K562 (cell line): Measurements from ENCODE around the gene ZBTB47. TPM values are rescaled to one million over a fixed set of nuclear protein-coding genes. Genes with fewer than 3 reads are reported as not detected.

Experiments used
- ATAC-seq: fragments of 200-7000 bp; cut with Tn5 transposase; 3 replicates; pipeline ENCODE4 v1.9.1; 2020; ENCODE audit warnings: moderate library complexity
- BruUV-seq: library from RNA; stranded (reverse); fragments of 400-500 nt; replicated peaks from 2 replicates; lab custom pipeline; 2021; lab: Mats Ljungman, UMichigan
- CTCF ChIA-PET: fragments of 300-600 bp; formaldehyde crosslinking; extraction: SDS; loops from one replicate; lab custom pipeline; 2021; ENCODE audit warnings: low intra/inter-chr PET ratio; lab: Yijun Ruan, JAX
- POLR2A ChIA-PET: fragments of 300-600, 350-650 bp; sonication (Branson Sonifier 250); formaldehyde crosslinking; extraction: SDS; loops from one replicate; lab custom pipeline; 2021; ENCODE audit warnings: antibody characterized with exemption, inconsistent platforms; lab: Yijun Ruan, JAX
- DNase-seq, 4 experiments: peaks; one replicate each; pipeline versions ENCODE4 v3.0.0 to v3.0.0-alpha.2; 2011 to 2018; ENCODE audit warnings: low spot score in 3 of 4, mixed read lengths in 3 of 4; ENCODE audit errors: extremely low read depth in 1 of 4
- FAIRE-seq: peaks from 2 replicates; lab custom pipeline; 2011; peaks lifted over from hg19 to GRCh38; lab: Jason Lieb, UNC
- H2AFZ ChIP-seq: 2 replicates; pipeline ENCODE4 v1.6.0; 2011; ENCODE audit warnings: low read depth, low read length, control low read depth, inconsistent platforms
- H3K27ac ChIP-seq: fragments of 200-600 bp; 3 replicates; pipeline ENCODE4 v1.8.0; 2011; ENCODE audit warnings: low read depth, mild to moderate bottlenecking, control low read depth, inconsistent platforms, low read length, moderate library complexity, mixed read lengths; ENCODE audit errors: extremely low read depth
- H3K27me3 ChIP-seq, 2 experiments: fragments of 300-600 bp in 1 of 2; 2 replicates in 1 of 2; 3 replicates in 1 of 2; pipeline versions ENCODE4 v1.6.0 to v1.8.0; 2011; ENCODE audit warnings: inconsistent platforms in 2 of 2, low read length in 2 of 2, mild to moderate bottlenecking in 1 of 2, mixed read lengths in 1 of 2, moderate library complexity in 1 of 2; ENCODE audit not compliant: control insufficient read depth in 2 of 2, insufficient read depth in 2 of 2
- H3K36me3 ChIP-seq: fragments of 300-600 bp; 3 replicates; pipeline ENCODE4 v1.8.0; 2011; ENCODE audit warnings: mild to moderate bottlenecking, low read length, inconsistent platforms; ENCODE audit not compliant: control insufficient read depth, insufficient read depth
- H3K4me1 ChIP-seq, 2 experiments: fragments of 200-600 bp in 1 of 2; replicated peaks in 1 of 2; 2 replicates in 1 of 2; 3 replicates in 1 of 2; pipeline versions ENCODE4 v1.5.1 to v1.8.0; 2011; ENCODE audit warnings: inconsistent platforms in 2 of 2, low read length in 2 of 2, mild to moderate bottlenecking in 1 of 2, mixed read lengths in 1 of 2, moderate library complexity in 1 of 2; ENCODE audit not compliant: control insufficient read depth in 2 of 2, insufficient read depth in 2 of 2
- H3K4me2 ChIP-seq: 2 replicates; pipeline ENCODE4 v1.6.1; 2011; ENCODE audit warnings: low read length, control low read depth, inconsistent platforms, mixed read lengths; ENCODE audit not compliant: insufficient read depth
- H3K4me3 ChIP-seq: fragments of 200-600 bp; sonication (generic), shearing (Covaris generic); 2 replicates; pipeline ENCODE4 v1.5.1; 2016; ENCODE audit warnings: control low read depth, inconsistent platforms
- H3K79me2 ChIP-seq: fragments of 200-600 bp; 3 replicates; pipeline ENCODE4 v1.8.0; 2011; ENCODE audit warnings: low read length, inconsistent platforms; ENCODE audit not compliant: control insufficient read depth, insufficient read depth
- H3K9ac ChIP-seq, 2 experiments: 2 replicates each; pipeline versions ENCODE4 v1.6.0 to v1.6.1; 2011; ENCODE audit warnings: low read depth in 2 of 2, low read length in 2 of 2, control low read depth in 1 of 2, inconsistent platforms in 1 of 2, mild to moderate bottlenecking in 1 of 2, mixed read lengths in 1 of 2; ENCODE audit not compliant: insufficient read depth in 1 of 2
- H3K9me1 ChIP-seq: one replicate; pipeline ENCODE4 v1.6.0; 2011; ENCODE audit warnings: inconsistent platforms, mild to moderate bottlenecking, low read length, moderate library complexity; ENCODE audit not compliant: control insufficient read depth, insufficient read depth
- H3K9me3 ChIP-seq: replicated peaks from 2 replicates; pipeline ENCODE4 v1.5.1; 2011; ENCODE audit warnings: low read depth, low read length, inconsistent platforms; ENCODE audit not compliant: control insufficient read depth, insufficient read depth
- H4K20me1 ChIP-seq: replicated peaks from 2 replicates; pipeline ENCODE4 v1.6.1; 2011; ENCODE audit warnings: low read length, inconsistent platforms, mixed read lengths; ENCODE audit not compliant: control insufficient read depth, insufficient read depth
- THRAP3 ChIP-seq: fragments of 450-650 bp; IDR thresholded peaks from 2 replicates; pipeline ENCODE4 v1.6.1; 2016; ENCODE audit warnings: mild to moderate bottlenecking, inconsistent platforms, borderline replicate concordance
- ZNF134 ChIP-seq: fragments of 250-450 bp; sonication (Bioruptor Pico); conservative IDR thresholded peaks from 2 replicates; pipeline ENCODE4 v1.4.0; 2020
- WGBS: fragments of 100-300 bp; shearing (Covaris generic); methylation state at CpG from one replicate; pipeline ENCODE4 v1.1.6; 2016; ENCODE audit warnings: low coverage, mixed read lengths; ENCODE audit not compliant: insufficient coverage; ENCODE audit errors: missing lambda C conversion rate; 5-methylcytosine and 5-hydroxymethylcytosine counted together
- in situ Hi-C: fragments of 300-500 bp; cut with MboI; formaldehyde crosslinking; loops from 4 replicates; pipeline ENCODE4 v1.15.0; 2018; ENCODE audit warnings: inconsistent platforms, mixed read lengths
- intact Hi-C: fragments of 100-400 bp; cut with micrococcal nuclease; formaldehyde crosslinking; loops from 2 replicates; pipeline ENCODE4 v1.14.2; 2022
- polyA plus RNA-seq, 8 experiments: library from polyadenylated mRNA; depleted of rRNA in 4 of 8; stranded (reverse) in 5 of 8; unstranded in 3 of 8; fragments of >200 nt; fragmentation: Nextera tagmentation in 2 of 8; fragmentation: Illumina TruSeq in 1 of 8; extraction: Ambion mirVana in 2 of 8; extraction: Trizol in 1 of 8; gene quantifications; 2 replicates each; pipeline versions ENCODE4 v1.2.1 to v1.2.3, GENCODE V29; 2011 to 2014; ENCODE audit warnings: inconsistent platforms in 1 of 8, missing spikeins in 1 of 8
- total RNA-seq, 7 experiments: library from RNA; depleted of rRNA in 6 of 7; stranded (reverse); fragments of >200 nt in 6 of 7; fragmentation: Illumina TruSeq in 2 of 7; extraction: Trizol in 2 of 7; gene quantifications; 2 replicates each; pipeline versions ENCODE4 v1.2.1 to v1.2.3, GENCODE V29; 2011 to 2021; ENCODE audit warnings: low replicate concordance in 1 of 7
- TF ChIP-seq, protein P1 (sequence below): sonication (generic); formaldehyde crosslinking; IDR thresholded peaks from 2 replicates; pipeline ENCODE4 v1.8.0; 2023; ENCODE audit warnings: mild to moderate bottlenecking, missing genetic modification reagents

The ZBTB47 gene
- total and polyA plus RNA-seq, 9 of the 15 experiments (the other 6 are each of a cell fraction or from before 2014, with no cell fraction given), result 0.11 to 4.6 (median 1.7) TPM; not detected in 1

- Histone ChIP-seq H3K9me1 (no peaks in the 10 kb centered on the region), H3K9ac (no peak overlapping the region), H3K9me3 (no peaks in the 10 kb centered on the region), H3K27me3 (no peaks in the 10 kb centered on the region), H4K20me1 (no peaks in the 10 kb centered on the region), H3K36me3 (peaks cover 94% of the 10 kb centered on the region), H3K79me2 (peaks cover 11% of the 10 kb centered on the region; the same call in 1 of the 3 replicates), H3K4me2 (no peak overlapping the region), H2AFZ (no peak overlapping the region), H3K4me1 (no peaks in the 10 kb centered on the region; a peak in 1 of 5 replicates), H3K27ac (no peak overlapping the region), H3K4me3 (no peak overlapping the region)
- CTCF ChIA-PET, result no interaction called here
- no TSS peak for BruUV-seq
- POLR2A ChIA-PET, result interaction anchor here (0.9 to 4.9 kb wide), 3 partner anchors 13 to 16 kb away, joined by 3 to 37 read pairs (median 3); no protein-coding TSS in a partner anchor
- WGBS, result 88% methylated on average over 6 of the region's 6 CpGs
- no peak for ATAC-seq
- TF ChIP-seq, protein P1, sequence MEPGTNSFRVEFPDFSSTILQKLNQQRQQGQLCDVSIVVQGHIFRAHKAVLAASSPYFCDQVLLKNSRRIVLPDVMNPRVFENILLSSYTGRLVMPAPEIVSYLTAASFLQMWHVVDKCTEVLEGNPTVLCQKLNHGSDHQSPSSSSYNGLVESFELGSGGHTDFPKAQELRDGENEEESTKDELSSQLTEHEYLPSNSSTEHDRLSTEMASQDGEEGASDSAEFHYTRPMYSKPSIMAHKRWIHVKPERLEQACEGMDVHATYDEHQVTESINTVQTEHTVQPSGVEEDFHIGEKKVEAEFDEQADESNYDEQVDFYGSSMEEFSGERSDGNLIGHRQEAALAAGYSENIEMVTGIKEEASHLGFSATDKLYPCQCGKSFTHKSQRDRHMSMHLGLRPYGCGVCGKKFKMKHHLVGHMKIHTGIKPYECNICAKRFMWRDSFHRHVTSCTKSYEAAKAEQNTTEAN (CRISPR knock-in tag), result no peak
- no peak for TF ChIP-seq ZNF134 (CRISPR knock-in tag)
- TF ChIP-seq THRAP3, result peak; percentile 64; the same call in 1 of the 2 replicates
- DNase-seq, result no peak
- intact Hi-C loops, result no loop called here
- no peak for FAIRE-seq
- in situ Hi-C loops, result loop anchor here (5.0 kb wide), 1 partner anchor 71 kb away; no protein-coding TSS in a partner anchor
These were observed 15.1 kb upstream of the ZBTB47 start for GRCh38 chr3:42638339-42638842.
